Esophagus muscularis mucosa (tissue), 4 donors: ENCODE results near the gene KTN1. TPM values are rescaled to one million over a fixed set of nuclear protein-coding genes. Genes with fewer than 3 reads are reported as not detected.

Source experiments
- DNase-seq: peaks from one replicate; pipeline ENCODE4 v3.0.0-alpha.2; 2017; ENCODE audit errors: extremely low spot score
- H3K27ac ChIP-seq, 4 donors: fragments of 200-600 bp; sonication (generic); replicated peaks in 1 of 4; 1 replicate in 3 of 4; 2 replicates in 1 of 4; pipeline ENCODE4 v1.5.1; 2016 to 2019; ENCODE audit warnings: mild to moderate bottlenecking in 1 of 4
- H3K27me3 ChIP-seq, 4 donors: fragments of 200-600 bp; sonication (generic); one replicate each; pipeline versions ENCODE4 v1.5.1 to v1.6.0; 2016 to 2019
- H3K36me3 ChIP-seq, 4 donors: fragments of 200-600 bp; sonication (generic); one replicate each; pipeline ENCODE4 v1.5.1; 2016 to 2019
- H3K4me1 ChIP-seq, 4 donors: fragments of 200-600 bp; sonication (generic); one replicate each; pipeline ENCODE4 v1.5.1; 2016 to 2019
- H3K4me3 ChIP-seq, 4 donors: fragments of 200-600 bp; sonication (generic); 1 replicate in 2 of 4; 2 replicates in 2 of 4; pipeline ENCODE4 v1.5.1; 2016 to 2019; ENCODE audit warnings: mild to moderate bottlenecking in 4 of 4, moderate library complexity in 1 of 4
- H3K9me3 ChIP-seq, 4 donors: fragments of 200-600 bp; sonication (generic); 1 replicate in 3 of 4; 2 replicates in 1 of 4; pipeline ENCODE4 v1.5.1; 2016 to 2019
- CTCF ChIP-seq, 3 experiments: fragments of 200-600 bp in 2 of 3; fragments of 450-650 bp in 1 of 3; sonication (generic) in 2 of 3; IDR thresholded peaks; one replicate each; pipeline ENCODE4 v1.5.1; 2017 to 2019; ENCODE audit warnings: antibody characterized with exemption in 3 of 3, mild to moderate bottlenecking in 2 of 3, moderate library complexity in 1 of 3
- EP300 ChIP-seq: sonication (generic); formaldehyde crosslinking; IDR thresholded peaks from one replicate; pipeline ENCODE4 v1.6.1; 2017; ENCODE audit warnings: antibody characterized with exemption
- POLR2A ChIP-seq: fragments of 450-650 bp; IDR thresholded peaks from one replicate; pipeline ENCODE4 v1.6.1; 2017; ENCODE audit warnings: antibody characterized with exemption, moderate library complexity, mild to moderate bottlenecking, low read depth
- POLR2AphosphoS5 ChIP-seq, 2 donors: sonication (generic); formaldehyde crosslinking; IDR thresholded peaks; one replicate each; pipeline ENCODE4 v1.6.1; 2017; ENCODE audit warnings: antibody characterized with exemption in 2 of 2
- WGBS: methylation state at CpG from one replicate; pipeline ENCODE4 v1.1.5; 2018; 5-methylcytosine and 5-hydroxymethylcytosine counted together
- intact Hi-C: fragments of 100-400 bp; cut with DNase I; formaldehyde crosslinking; loops from one replicate; pipeline ENCODE4 v1.15.1; 2023
- total RNA-seq, 4 donors: library from RNA; depleted of rRNA; stranded (reverse); fragments of >200 nt; gene quantifications; one replicate each; pipeline versions ENCODE4 v1.1.0 to v1.2.1, GENCODE V29; 2016

The KTN1 gene
- total RNA-seq, 4 donors from 2014 or later, result 137 to 151 (median 146) TPM

- DNase-seq, result no peak
- 89% methylated on average over 1 of the region's 1 CpG for WGBS
- H3K27me3 ChIP-seq, result no peaks in the 10 kb centered on the region
- intact Hi-C loops, result no loop called here
- no peaks in the 10 kb centered on the region for H3K4me1 ChIP-seq
- TF ChIP-seq CTCF (IDR thresholded peaks at IDR 0.05) (no peak), EP300 (no peak), POLR2AphosphoS5 (IDR thresholded peaks at IDR 0.05) (no peak), POLR2A (no peak)
- peaks cover 11 to 66% (median 38%) of the 10 kb centered on the region in 4 donors for H3K36me3 ChIP-seq
- no peak overlapping the region for H3K27ac ChIP-seq
- H3K4me3 ChIP-seq, result no peak overlapping the region
- H3K9me3 ChIP-seq, result no peaks in the 10 kb centered on the region
These were observed 65.1 kb downstream of the KTN1 start for GRCh38 chr14:55645145-55645544.

- Histone ChIP-seq H3K9me3 (no peaks in the 10 kb centered on the region), H3K36me3 (peaks cover 16 to 66% (median 41%) of the 10 kb centered on the region in 4 donors), H3K4me3 (no peak overlapping the region), H3K4me1 (no peaks in the 10 kb centered on the region), H3K27ac (no peak overlapping the region), H3K27me3 (no peaks in the 10 kb centered on the region)
- WGBS, result 91% methylated on average over 2 of the region's 2 CpGs
- TF ChIP-seq CTCF (IDR thresholded peaks at IDR 0.05) (no peak), POLR2A (no peak), POLR2AphosphoS5 (IDR thresholded peaks at IDR 0.05) (no peak), EP300 (no peak)
- intact Hi-C loops, result no loop called here
- no peak for DNase-seq
These were observed 66.1 kb downstream of the KTN1 start for GRCh38 chr14:55645845-55646832.

GRCh38 chr14:55650992-55651391 is 71.0 kb downstream of the KTN1 start:
- intact Hi-C loops, result no loop called here
- Histone ChIP-seq H3K36me3 (peaks cover 21 to 87% (median 57%) of the 10 kb centered on the region in 4 donors), H3K27ac (no peak overlapping the region), H3K4me1 (no peaks in the 10 kb centered on the region), H3K27me3 (no peaks in the 10 kb centered on the region), H3K9me3 (no peaks in the 10 kb centered on the region), H3K4me3 (no peak overlapping the region)
- DNase-seq, result no peak
- WGBS, result 91% methylated on average over 1 of the region's 1 CpG
- TF ChIP-seq POLR2A, result no peak
- TF ChIP-seq EP300, result no peak
- TF ChIP-seq CTCF (IDR thresholded peaks at IDR 0.05), result no peak
- TF ChIP-seq POLR2AphosphoS5 (IDR thresholded peaks at IDR 0.05), result no peak

DNA sequence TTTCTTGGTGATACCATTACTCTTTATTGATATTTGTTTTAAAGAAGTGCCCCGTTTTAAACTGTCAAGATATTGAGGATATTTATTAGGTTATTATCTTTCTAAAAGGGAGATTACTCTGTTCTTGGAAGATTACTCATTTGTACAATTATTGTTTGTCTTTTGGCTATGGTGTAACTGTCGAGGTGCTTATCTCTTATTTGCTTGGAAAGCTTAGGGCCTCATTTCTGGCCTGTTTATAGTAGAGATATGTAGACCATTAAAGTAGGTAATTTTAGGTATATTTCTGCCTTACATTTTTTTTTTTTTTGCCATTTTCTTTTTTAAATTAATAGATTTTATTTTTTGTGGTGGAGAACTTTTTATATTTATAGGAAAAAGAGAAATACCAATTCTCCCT is 74.2 kb downstream of the KTN1 start:
- intact Hi-C loops, result no loop called here
- 80% methylated on average over 2 of the region's 2 CpGs for WGBS
- TF ChIP-seq EP300 (no peak), CTCF (IDR thresholded peaks at IDR 0.05) (no peak), POLR2AphosphoS5 (IDR thresholded peaks at IDR 0.05) (no peak), POLR2A (no peak)
- no peak overlapping the region for H3K4me3 ChIP-seq
- DNase-seq, result no peak
- no peaks in the 10 kb centered on the region for H3K4me1 ChIP-seq
- H3K27ac ChIP-seq, result no peak overlapping the region
- peaks cover 33 to 94% (median 67%) of the 10 kb centered on the region in 4 donors for H3K36me3 ChIP-seq
- H3K27me3 ChIP-seq, result no peaks in the 10 kb centered on the region
- no peaks in the 10 kb centered on the region for H3K9me3 ChIP-seq
